Measurements from ENCODE around the gene GGTA1.

GGTA1 gene

DNA sequence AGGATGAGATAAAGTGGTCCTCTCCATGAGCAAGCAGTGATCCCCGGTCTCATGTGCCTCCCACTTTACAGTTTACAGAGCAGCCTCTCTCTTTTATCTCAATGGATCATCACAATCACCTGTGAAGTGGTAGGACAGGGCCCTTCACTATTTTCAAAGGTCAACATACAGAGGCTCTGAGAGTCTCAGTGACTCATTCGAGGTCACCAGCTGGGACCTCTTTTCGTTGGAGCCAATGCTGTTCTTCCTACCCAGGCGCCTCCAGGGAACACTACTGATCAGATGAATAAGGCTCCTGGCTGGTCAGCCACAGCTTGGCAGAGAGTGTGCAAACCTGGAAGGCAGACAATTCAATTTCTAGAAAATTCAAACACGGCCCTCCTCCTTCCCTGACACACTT, 16.6 kb downstream of the GGTA1 start:
- Histone ChIP-seq H3F3A (ENCODE audit: low read depth) (no peaks in the 10 kb centered on the region), H3K9me2 (replicated peaks; ENCODE audit: low read depth, low read length) (no peaks in the 10 kb centered on the region), H3K9ac (ENCODE audit: low read depth, low read length, poor library complexity, severe bottlenecking) (no peak overlapping the region), H3K9me3 (ENCODE audit: insufficient read depth, low read depth, low read length) (no peaks in the 10 kb centered on the region), H3K4me2 (ENCODE audit: low read depth, low read length, poor library complexity, severe bottlenecking) (no peak overlapping the region), H3K27me3 (ENCODE audit: insufficient read depth, low read length, poor library complexity, severe bottlenecking) (no peaks in the 10 kb centered on the region), H3K79me2 (ENCODE audit: insufficient read depth, low read length) (no peaks in the 10 kb centered on the region), H3K36me3 (ENCODE audit: insufficient read depth, low read length) (no peaks in the 10 kb centered on the region), H3K4me1 (ENCODE audit: insufficient read depth, low read length, poor library complexity, severe bottlenecking) (no peaks in the 10 kb centered on the region), H4K20me1 (ENCODE audit: insufficient read depth, low read length, poor library complexity, severe bottlenecking) (no peaks in the 10 kb centered on the region), H2AFZ (ENCODE audit: low read length) (no peak overlapping the region), H3K4me3 (ENCODE audit: low read length, poor library complexity, severe bottlenecking) (no peak overlapping the region)
- TF ChIP-seq, protein P1, sequence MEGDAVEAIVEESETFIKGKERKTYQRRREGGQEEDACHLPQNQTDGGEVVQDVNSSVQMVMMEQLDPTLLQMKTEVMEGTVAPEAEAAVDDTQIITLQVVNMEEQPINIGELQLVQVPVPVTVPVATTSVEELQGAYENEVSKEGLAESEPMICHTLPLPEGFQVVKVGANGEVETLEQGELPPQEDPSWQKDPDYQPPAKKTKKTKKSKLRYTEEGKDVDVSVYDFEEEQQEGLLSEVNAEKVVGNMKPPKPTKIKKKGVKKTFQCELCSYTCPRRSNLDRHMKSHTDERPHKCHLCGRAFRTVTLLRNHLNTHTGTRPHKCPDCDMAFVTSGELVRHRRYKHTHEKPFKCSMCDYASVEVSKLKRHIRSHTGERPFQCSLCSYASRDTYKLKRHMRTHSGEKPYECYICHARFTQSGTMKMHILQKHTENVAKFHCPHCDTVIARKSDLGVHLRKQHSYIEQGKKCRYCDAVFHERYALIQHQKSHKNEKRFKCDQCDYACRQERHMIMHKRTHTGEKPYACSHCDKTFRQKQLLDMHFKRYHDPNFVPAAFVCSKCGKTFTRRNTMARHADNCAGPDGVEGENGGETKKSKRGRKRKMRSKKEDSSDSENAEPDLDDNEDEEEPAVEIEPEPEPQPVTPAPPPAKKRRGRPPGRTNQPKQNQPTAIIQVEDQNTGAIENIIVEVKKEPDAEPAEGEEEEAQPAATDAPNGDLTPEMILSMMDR (conservative IDR thresholded peaks at IDR 0.05; ENCODE audit: low read length), result no peak
- no peak for TF ChIP-seq EZH2phosphoT487 (IDR thresholded peaks at IDR 0.05; ENCODE audit: borderline replicate concordance)

DNA sequence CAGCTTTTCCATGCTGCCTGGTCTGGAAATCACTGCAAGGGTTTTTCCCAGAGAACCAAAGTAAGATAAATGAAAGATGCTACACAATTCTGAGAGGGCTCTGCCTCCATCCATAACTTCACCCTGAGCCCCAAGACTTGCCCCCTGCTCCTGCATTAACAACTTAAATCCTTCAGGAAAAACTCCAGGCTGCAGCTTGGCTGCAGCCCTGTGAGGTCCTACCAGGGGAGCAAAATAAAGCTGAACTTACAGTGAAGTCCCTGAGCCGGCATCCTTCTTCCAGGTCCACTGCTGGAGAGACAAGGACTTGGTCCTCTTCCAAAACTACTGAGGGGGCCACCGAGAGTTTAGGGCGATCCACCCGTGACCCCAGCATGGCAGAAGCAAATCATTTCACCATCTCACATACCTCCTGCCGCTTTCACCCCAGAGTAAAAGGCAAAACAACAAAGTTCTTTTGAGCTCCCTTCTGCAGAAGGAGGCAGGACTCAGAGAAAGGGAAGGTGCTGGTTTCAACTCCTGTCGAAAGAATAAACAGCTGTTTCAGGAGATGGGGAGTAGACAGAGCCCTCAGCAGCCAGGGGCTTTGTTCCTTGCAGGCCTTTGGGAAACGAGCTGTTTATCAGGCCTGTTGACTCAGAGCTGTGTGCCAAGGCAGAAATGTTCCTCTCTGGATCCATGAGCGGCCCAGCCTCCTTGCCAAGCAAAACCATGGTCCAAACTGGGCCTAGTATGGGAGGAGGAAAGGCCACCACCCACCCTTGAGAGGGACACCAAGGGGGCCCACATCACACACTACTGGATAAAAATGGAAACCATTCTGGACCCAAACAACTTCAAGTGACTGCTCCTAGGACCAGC, 20.6 kb downstream of the GGTA1 start:
- H3K9me3 ChIP-seq (ENCODE audit: insufficient read depth, low read depth, low read length), result no peaks in the 10 kb centered on the region
- H3K27me3 ChIP-seq (ENCODE audit: insufficient read depth, low read length, poor library complexity, severe bottlenecking), result no peaks in the 10 kb centered on the region
- no peaks in the 10 kb centered on the region for H3F3A ChIP-seq (ENCODE audit: low read depth)
- no peaks in the 10 kb centered on the region for H4K20me1 ChIP-seq (ENCODE audit: insufficient read depth, low read length, poor library complexity, severe bottlenecking)
- no peak overlapping the region for H3K4me2 ChIP-seq (ENCODE audit: low read depth, low read length, poor library complexity, severe bottlenecking)
- no peaks in the 10 kb centered on the region for H3K4me1 ChIP-seq (ENCODE audit: insufficient read depth, low read length, poor library complexity, severe bottlenecking)
- no peaks in the 10 kb centered on the region for H3K79me2 ChIP-seq (ENCODE audit: insufficient read depth, low read length)
- H3K9me2 ChIP-seq (replicated peaks; ENCODE audit: low read depth, low read length), result no peaks in the 10 kb centered on the region
- H2AFZ ChIP-seq (ENCODE audit: low read length), result no peak overlapping the region
- H3K9ac ChIP-seq (ENCODE audit: low read depth, low read length, poor library complexity, severe bottlenecking), result no peak overlapping the region
- TF ChIP-seq, protein P1 (conservative IDR thresholded peaks at IDR 0.05; ENCODE audit: low read length), result no peak
- no peak for TF ChIP-seq EZH2phosphoT487 (IDR thresholded peaks at IDR 0.05; ENCODE audit: borderline replicate concordance)
- no peak overlapping the region for H3K4me3 ChIP-seq (ENCODE audit: low read length, poor library complexity, severe bottlenecking)
- no peaks in the 10 kb centered on the region for H3K36me3 ChIP-seq (ENCODE audit: insufficient read depth, low read length)

DNA sequence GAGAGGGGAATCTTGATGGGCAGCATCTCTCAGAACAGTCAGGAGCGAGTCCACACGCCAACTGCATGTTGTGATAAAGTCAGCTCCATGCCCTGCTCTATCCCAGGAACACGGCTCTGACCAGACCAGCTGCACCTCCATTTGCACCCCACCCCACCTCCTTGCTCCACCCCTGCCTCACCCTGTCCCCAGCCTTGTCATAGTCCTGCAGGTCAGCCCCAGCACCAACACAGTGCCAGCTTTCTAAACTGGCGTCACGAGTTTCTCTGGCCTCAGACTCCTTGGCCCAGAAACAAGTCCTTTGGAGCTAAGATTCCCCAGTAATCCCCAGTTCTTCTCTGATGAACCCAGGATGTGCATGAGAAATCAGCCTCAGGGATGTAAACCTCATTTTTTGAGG, 23.5 kb downstream of the GGTA1 start:
- H3K4me3 ChIP-seq (ENCODE audit: low read length, poor library complexity, severe bottlenecking), result no peak overlapping the region
- H3K4me1 ChIP-seq (ENCODE audit: insufficient read depth, low read length, poor library complexity, severe bottlenecking), result no peaks in the 10 kb centered on the region
- H3K9me3 ChIP-seq (ENCODE audit: insufficient read depth, low read depth, low read length), result no peaks in the 10 kb centered on the region
- H3K4me2 ChIP-seq (ENCODE audit: low read depth, low read length, poor library complexity, severe bottlenecking), result no peak overlapping the region
- H3K36me3 ChIP-seq (ENCODE audit: insufficient read depth, low read length), result no peaks in the 10 kb centered on the region
- TF ChIP-seq, protein P1 (conservative IDR thresholded peaks at IDR 0.05; ENCODE audit: low read length), result no peak
- TF ChIP-seq EZH2phosphoT487 (IDR thresholded peaks at IDR 0.05; ENCODE audit: borderline replicate concordance), result no peak
- H3K79me2 ChIP-seq (ENCODE audit: insufficient read depth, low read length), result no peaks in the 10 kb centered on the region
- no peaks in the 10 kb centered on the region for H4K20me1 ChIP-seq (ENCODE audit: insufficient read depth, low read length, poor library complexity, severe bottlenecking)
- H2AFZ ChIP-seq (ENCODE audit: low read length), result no peak overlapping the region
- no peaks in the 10 kb centered on the region for H3K9me2 ChIP-seq (replicated peaks; ENCODE audit: low read depth, low read length)
- H3K27me3 ChIP-seq (ENCODE audit: insufficient read depth, low read length, poor library complexity, severe bottlenecking), result no peaks in the 10 kb centered on the region
- H3K9ac ChIP-seq (ENCODE audit: low read depth, low read length, poor library complexity, severe bottlenecking), result no peak overlapping the region
- H3F3A ChIP-seq (ENCODE audit: low read depth), result no peaks in the 10 kb centered on the region

Data from Loucy (cell line).